Loucy (cell line): ENCODE data around the gene ZNF716.
"Not testable (repeated sequence)": the region's sequence is repeated elsewhere in the genome, so short reads cannot be mapped to it uniquely, and the experiment has no call there.

Experiments
- H2AFZ ChIP-seq: fragments of 200-600 bp; sonication (generic); 2 replicates; pipeline ENCODE4 v1.6.0; 2016; ENCODE audit warnings: antibody characterized with exemption, mild to moderate bottlenecking, low read length, moderate library complexity
- H3F3A ChIP-seq: fragments of 200-600 bp; 2 replicates; pipeline ENCODE4 v1.6.0; 2016; ENCODE audit warnings: antibody characterized with exemption, low read depth, mild to moderate bottlenecking
- H3K27me3 ChIP-seq: fragments of 200-600 bp; sonication (generic); 2 replicates; pipeline ENCODE4 v1.6.1; 2014; ENCODE audit warnings: low read length, mild to moderate bottlenecking; ENCODE audit not compliant: insufficient read depth, poor library complexity, severe bottlenecking
- H3K36me3 ChIP-seq: fragments of 200-600 bp; sonication (generic); 2 replicates; pipeline ENCODE4 v1.6.1; 2016; ENCODE audit warnings: low read length; ENCODE audit not compliant: insufficient read depth
- H3K4me1 ChIP-seq: fragments of 200-600 bp; sonication (generic); 2 replicates; pipeline ENCODE4 v1.5.1; 2014; ENCODE audit warnings: low read length, mild to moderate bottlenecking; ENCODE audit not compliant: insufficient read depth, poor library complexity, severe bottlenecking
- H3K4me2 ChIP-seq: fragments of 200-600 bp; sonication (generic); 2 replicates; pipeline ENCODE4 v1.6.0; 2014; ENCODE audit warnings: antibody characterized with exemption, low read length, low read depth, mild to moderate bottlenecking; ENCODE audit not compliant: poor library complexity, severe bottlenecking
- H3K4me3 ChIP-seq: fragments of 200-600 bp; sonication (generic); 2 replicates; pipeline ENCODE4 v1.5.1; 2014; ENCODE audit warnings: low read length, mild to moderate bottlenecking, mixed read lengths; ENCODE audit not compliant: poor library complexity, severe bottlenecking
- H3K79me2 ChIP-seq: fragments of 200-600 bp; sonication (generic); 2 replicates; pipeline ENCODE4 v1.6.1; 2014; ENCODE audit warnings: low read length; ENCODE audit not compliant: insufficient read depth
- H3K9ac ChIP-seq: fragments of 200-600 bp; sonication (generic); 2 replicates; pipeline ENCODE4 v1.6.0; 2014; ENCODE audit warnings: mild to moderate bottlenecking, low read depth, low read length, moderate library complexity; ENCODE audit not compliant: poor library complexity, severe bottlenecking
- H3K9me2 ChIP-seq: fragments of 200-600 bp; sonication (generic); replicated peaks from 2 replicates; pipeline ENCODE4 v1.6.1; 2016; ENCODE audit warnings: low read depth, low read length, mixed read lengths
- H3K9me3 ChIP-seq: fragments of 200-600 bp; sonication (generic); 2 replicates; pipeline ENCODE4 v1.6.1; 2014; ENCODE audit warnings: mild to moderate bottlenecking, antibody characterized with exemption, low read length, low read depth; ENCODE audit not compliant: insufficient read depth
- H4K20me1 ChIP-seq: fragments of 200-600 bp; sonication (generic); 2 replicates; pipeline ENCODE4 v1.6.0; 2014; ENCODE audit warnings: antibody characterized with exemption, low read length, mild to moderate bottlenecking; ENCODE audit not compliant: insufficient read depth, poor library complexity, severe bottlenecking
- EZH2phosphoT487 ChIP-seq: fragments of 200-600 bp; IDR thresholded peaks from 2 replicates; pipeline ENCODE4 v1.6.1; 2018; ENCODE audit warnings: antibody characterized with exemption, mild to moderate bottlenecking, moderate library complexity, borderline replicate concordance
- TF ChIP-seq, protein P1 (sequence below): fragments of 200-600 bp; sonication (generic); conservative IDR thresholded peaks from 2 replicates; pipeline ENCODE4 v1.5.1; 2014; ENCODE audit warnings: mild to moderate bottlenecking, antibody characterized with exemption, low read length

Gene ZNF716

DNA sequence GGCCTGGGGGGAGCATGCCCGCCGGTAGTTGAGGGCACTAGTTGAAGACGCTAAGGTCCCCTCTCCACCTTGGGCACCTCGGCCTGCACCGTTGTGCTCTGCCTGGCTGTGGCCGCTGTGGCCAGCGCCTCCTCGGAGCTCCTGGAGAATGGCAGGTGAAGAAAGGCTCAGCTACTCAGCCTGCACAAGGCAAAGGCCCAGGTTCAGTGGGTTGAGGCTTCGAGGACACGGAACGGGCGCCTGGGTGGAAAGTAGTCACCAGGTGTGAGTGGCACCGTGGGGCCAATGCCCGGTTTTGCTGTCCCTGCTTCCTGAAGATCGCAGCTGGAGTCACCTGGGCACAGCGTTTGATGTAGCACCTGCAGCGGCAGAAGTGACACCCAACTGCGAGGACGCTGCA, 12.4 kb upstream of the ZNF716 start:
- peaks cover 5% of the 10 kb centered on the region; the same call in 1 of the 2 replicates for H3K9me3 ChIP-seq
- TF ChIP-seq, protein P1, sequence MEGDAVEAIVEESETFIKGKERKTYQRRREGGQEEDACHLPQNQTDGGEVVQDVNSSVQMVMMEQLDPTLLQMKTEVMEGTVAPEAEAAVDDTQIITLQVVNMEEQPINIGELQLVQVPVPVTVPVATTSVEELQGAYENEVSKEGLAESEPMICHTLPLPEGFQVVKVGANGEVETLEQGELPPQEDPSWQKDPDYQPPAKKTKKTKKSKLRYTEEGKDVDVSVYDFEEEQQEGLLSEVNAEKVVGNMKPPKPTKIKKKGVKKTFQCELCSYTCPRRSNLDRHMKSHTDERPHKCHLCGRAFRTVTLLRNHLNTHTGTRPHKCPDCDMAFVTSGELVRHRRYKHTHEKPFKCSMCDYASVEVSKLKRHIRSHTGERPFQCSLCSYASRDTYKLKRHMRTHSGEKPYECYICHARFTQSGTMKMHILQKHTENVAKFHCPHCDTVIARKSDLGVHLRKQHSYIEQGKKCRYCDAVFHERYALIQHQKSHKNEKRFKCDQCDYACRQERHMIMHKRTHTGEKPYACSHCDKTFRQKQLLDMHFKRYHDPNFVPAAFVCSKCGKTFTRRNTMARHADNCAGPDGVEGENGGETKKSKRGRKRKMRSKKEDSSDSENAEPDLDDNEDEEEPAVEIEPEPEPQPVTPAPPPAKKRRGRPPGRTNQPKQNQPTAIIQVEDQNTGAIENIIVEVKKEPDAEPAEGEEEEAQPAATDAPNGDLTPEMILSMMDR: no peak
- no peak for TF ChIP-seq EZH2phosphoT487
- no peaks in the 10 kb centered on the region for H3K36me3 ChIP-seq
- no peak overlapping the region for H3K4me3 ChIP-seq
- H3K27me3 ChIP-seq: no peaks in the 10 kb centered on the region
- no peaks in the 10 kb centered on the region for H3K9me2 ChIP-seq
- no peaks in the 10 kb centered on the region for H3K79me2 ChIP-seq
- no peaks in the 10 kb centered on the region for H3F3A ChIP-seq
- H4K20me1 ChIP-seq: no peaks in the 10 kb centered on the region
- no peak overlapping the region for H3K9ac ChIP-seq
- no peak overlapping the region for H2AFZ ChIP-seq
- no peaks in the 10 kb centered on the region for H3K4me1 ChIP-seq
- H3K4me2 ChIP-seq: no peak overlapping the region

DNA sequence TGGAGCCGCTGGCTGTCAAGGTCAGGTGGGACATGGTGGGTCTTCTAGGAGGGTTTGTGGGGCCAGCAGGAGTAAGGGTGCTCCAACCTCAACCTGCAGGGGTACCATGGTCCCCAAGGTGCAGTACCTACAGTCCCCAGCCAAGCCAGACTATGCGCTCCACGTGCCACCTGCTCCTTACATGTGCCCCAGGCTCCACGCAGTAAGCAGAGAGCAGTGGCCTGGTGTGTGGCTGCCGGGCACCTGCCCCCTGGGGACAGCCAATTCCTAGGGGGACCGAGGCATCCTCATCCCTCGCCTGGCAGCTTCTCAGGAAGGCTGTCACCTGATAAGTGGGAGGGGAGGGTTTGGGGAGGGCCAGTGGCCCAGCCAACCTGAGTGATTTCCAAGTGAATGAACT, 11.7 kb upstream of the ZNF716 start:
- no peaks in the 10 kb centered on the region for H4K20me1 ChIP-seq
- H3F3A ChIP-seq: no peaks in the 10 kb centered on the region
- H3K4me1 ChIP-seq: no peaks in the 10 kb centered on the region
- H3K79me2 ChIP-seq: no peaks in the 10 kb centered on the region
- H3K27me3 ChIP-seq: no peaks in the 10 kb centered on the region
- H3K9ac ChIP-seq: no peak overlapping the region
- H3K9me2 ChIP-seq: no peaks in the 10 kb centered on the region
- H3K36me3 ChIP-seq: no peaks in the 10 kb centered on the region
- peaks cover 5% of the 10 kb centered on the region; the same call in 1 of the 2 replicates for H3K9me3 ChIP-seq
- TF ChIP-seq, protein P1: no peak
- TF ChIP-seq EZH2phosphoT487: no peak
- H3K4me3 ChIP-seq: no peak overlapping the region
- no peak overlapping the region for H3K4me2 ChIP-seq
- H2AFZ ChIP-seq: no peak overlapping the region

DNA sequence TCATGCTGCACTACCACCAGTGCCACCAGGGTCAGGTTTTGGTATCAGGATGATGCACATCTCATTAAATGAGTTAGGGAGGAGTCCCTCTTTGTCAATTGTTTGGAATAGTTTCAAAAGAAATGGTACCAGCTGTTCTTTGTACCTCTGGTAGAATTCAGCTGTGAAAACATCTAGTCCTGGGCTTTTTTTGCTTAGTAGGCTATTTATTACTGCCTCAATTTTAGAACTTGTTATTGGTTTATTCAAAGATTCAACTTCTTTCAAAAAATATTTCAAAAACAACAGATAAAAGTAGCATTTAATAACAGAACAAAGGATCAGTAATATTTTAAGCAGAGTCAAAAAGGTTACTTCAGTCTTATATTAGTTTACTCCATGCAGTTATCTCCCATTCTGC, 6.4 kb upstream of the ZNF716 start:
- H3K4me3 ChIP-seq: no peak overlapping the region
- H3K4me2 ChIP-seq: no peak overlapping the region
- no peaks in the 10 kb centered on the region for H3K27me3 ChIP-seq
- no peaks in the 10 kb centered on the region for H3K36me3 ChIP-seq
- peaks cover under 1% of the 10 kb centered on the region; the same call in 1 of the 2 replicates for H3K9me3 ChIP-seq
- no peaks in the 10 kb centered on the region for H4K20me1 ChIP-seq
- no peak overlapping the region for H2AFZ ChIP-seq
- no peak for TF ChIP-seq EZH2phosphoT487
- TF ChIP-seq, protein P1: no peak
- no peak overlapping the region for H3K9ac ChIP-seq
- no peaks in the 10 kb centered on the region for H3K4me1 ChIP-seq
- H3K79me2 ChIP-seq: no peaks in the 10 kb centered on the region
- H3F3A ChIP-seq: no peaks in the 10 kb centered on the region
- no peaks in the 10 kb centered on the region for H3K9me2 ChIP-seq

DNA sequence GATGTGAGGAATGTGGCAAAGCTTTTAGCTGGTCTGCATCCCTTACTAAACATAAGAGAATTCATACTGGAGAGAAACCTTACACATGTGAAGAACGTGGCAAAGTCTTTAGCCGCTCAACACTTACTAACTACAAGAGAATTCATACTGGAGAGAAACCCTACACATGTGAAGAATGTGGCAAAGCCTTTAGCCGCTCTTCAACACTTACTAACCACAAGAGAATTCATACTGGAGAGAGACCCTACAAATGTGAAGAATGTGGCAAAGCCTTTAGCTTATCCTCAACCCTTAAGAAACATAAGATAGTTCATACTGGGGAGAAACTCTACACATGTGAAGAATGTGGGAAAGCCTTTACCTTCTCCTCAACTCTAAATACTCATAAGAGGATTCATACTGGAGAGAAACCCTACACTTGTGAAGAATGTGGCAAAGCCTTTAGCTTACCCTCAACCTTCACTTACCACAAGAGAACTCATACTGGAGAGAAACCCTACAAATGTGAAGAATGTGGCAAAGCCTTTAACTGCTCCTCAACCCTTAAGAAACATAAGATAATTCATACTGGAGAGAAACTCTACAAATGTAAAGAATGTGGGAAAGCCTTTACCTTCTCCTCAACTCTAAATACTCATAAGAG, 19.3 kb downstream of the ZNF716 start:
- H3K9me3 ChIP-seq: peaks cover 19% of the 10 kb centered on the region; the same call in 1 of the 2 replicates
- not testable (repeated sequence) for H3K9me2 ChIP-seq, H3K36me3 ChIP-seq, H3K9ac ChIP-seq, H3K4me1 ChIP-seq, H3F3A ChIP-seq, H2AFZ ChIP-seq, H3K27me3 ChIP-seq, H4K20me1 ChIP-seq, H3K4me3 ChIP-seq, H3K79me2 ChIP-seq, H3K4me2 ChIP-seq
